Right lung (tissue), 5 donors: ENCODE results near the gene LCN1. TPM values are rescaled to one million over a fixed set of nuclear protein-coding genes. Genes with fewer than 3 reads are reported as not detected.

Experiments
- DNase-seq, 2 donors: peaks; one replicate each; pipeline ENCODE4 v3.0.0-alpha.2; 2013
- polyA plus RNA-seq, 5 donors: library from polyadenylated mRNA; unstranded; fragments of 120-200 nt; gene quantifications; one replicate each; pipeline versions ENCODE4 v1.2.1 to v1.2.3, GENCODE V29; 2013; ENCODE audit warnings: inconsistent platforms in 1 of 5, low replicate concordance in 1 of 5; ENCODE audit not compliant: insufficient read length in 5 of 5, insufficient read depth in 1 of 5

The LCN1 gene
- polyA plus RNA-seq, 5 donors: not detected

DNA sequence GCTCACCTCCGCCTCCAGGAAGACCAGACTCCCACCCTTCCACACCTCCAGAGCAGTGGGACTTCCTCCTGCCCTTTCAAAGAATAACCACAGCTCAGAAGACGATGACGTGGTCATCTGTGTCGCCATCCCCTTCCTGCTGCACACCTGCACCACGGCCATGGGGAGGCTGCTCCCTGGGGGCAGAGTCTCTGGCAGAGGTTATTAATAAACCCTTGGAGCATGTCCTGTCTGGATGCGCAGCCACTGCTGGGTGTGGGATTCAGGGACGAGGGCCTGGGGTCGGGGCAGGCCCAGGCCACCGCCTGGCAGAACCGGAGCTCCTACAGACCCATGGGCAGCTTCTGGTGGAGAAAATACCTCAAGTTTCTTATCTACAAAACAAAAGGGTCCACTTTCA, 45.3 kb downstream of the LCN1 start:
- no peak for DNase-seq

DNA sequence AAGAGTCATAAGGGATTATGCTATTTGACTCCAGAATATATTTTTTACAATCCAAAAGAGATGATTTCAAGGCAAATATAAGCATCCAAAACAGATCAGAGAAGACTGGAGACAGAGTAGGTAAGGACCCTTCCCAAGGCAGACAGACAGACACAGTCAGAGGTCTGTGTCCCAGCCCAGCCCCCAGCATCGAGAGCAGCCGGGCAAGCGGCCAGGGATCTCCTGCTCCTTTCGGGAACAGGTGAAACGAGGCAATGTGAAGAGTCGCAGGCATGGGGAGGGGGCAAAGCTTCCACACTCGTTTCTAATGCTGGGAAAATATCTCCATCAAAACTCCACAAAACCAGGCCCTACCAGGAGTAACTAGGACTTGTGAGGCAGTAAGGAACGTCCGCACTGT, 46.1 kb downstream of the LCN1 start:
- no peak for DNase-seq

DNA sequence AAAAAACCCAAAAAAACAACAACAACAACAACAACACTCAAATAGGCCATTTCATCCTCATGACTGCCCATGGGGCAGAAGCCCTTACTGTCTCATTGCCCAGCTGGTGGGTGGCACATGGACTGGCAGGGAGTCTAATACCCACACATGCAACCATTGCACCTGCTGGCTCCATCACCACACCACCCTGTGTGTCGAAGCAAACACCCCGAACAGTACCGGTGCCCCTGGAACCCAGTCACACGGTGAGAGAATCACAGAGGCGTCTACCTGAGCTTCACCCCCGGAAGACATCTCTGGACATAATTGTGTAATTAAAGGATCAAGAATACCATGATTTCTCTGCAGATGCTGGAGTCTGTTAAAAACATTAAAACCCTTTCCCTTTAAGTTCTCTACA, 46.8 kb downstream of the LCN1 start:
- DNase-seq: no peak

DNA sequence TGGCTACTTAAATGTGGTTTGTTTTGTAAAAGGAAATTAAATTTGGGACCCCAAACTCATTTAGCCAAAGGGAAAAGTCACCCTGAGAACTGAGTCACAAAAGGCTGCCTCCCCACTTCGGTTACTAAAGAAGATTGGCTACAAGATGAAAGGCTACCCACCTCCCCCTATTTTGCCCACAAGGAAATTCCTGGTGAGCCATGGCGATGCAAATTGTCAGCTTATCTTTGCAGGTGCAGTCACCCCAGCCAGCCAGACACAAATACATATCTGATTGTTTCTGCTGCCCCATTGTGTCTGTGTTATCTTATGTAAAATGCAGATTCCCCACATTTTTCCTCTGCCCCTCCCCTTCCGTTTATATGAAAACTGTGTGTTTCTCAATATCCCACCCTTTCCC, 49.2 kb downstream of the LCN1 start:
- no peak for DNase-seq

DNA sequence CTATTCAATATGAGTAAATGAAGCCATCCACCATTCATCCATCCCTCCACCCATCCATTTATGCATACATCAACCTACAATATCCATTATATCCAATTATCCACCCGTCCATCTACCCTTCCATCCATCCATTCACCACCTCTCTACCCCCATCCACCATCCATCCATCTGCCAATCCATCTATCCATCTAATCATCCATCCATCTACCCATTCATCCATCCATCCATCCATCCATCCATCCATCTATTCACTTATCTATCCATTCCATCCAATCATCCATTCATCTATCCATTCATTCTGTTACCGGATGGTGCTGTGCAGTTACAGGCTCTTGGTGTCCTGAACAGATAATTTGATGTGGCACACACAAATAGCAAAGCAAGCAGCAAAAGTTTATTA, 51.0 kb downstream of the LCN1 start:
- no peak for DNase-seq

DNA sequence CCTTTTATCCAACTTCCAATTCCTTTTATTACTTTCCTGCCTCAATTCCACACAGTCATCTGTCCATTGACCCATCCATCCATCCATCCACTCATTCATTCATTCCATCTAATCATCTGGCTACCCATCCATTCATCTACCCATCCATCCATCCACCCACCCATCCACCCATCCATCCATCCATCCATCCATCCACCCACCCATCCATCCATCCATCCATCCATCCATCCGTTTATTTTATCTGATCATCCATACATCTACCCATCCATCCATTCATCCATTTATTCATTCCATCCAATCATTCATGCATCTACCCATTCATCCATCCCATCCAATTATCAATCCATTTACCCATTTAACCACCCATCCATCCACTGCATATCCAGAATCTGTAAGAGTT, 51.9 kb downstream of the LCN1 start:
- no peak for DNase-seq

DNA sequence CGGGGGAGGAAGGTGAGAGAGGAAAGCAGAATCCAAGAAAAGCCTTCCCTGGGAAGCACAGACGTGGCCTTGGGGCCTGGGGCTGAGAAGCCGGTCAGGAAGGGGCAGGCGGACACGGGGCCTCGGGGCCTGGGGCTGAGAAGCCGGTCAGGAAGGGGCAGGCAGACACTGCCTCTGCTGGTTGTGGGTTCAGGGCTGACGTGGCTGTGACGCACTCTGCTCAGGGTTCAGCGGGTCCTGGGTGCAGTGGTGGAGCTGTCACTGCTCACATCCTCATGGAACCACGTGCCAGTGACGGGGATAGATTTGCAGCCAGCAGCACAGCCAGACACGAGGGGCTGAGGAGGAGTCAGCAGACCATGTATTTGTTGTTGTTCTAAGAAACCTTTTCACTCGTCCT, 53.1 kb downstream of the LCN1 start:
- no peak for DNase-seq

DNA sequence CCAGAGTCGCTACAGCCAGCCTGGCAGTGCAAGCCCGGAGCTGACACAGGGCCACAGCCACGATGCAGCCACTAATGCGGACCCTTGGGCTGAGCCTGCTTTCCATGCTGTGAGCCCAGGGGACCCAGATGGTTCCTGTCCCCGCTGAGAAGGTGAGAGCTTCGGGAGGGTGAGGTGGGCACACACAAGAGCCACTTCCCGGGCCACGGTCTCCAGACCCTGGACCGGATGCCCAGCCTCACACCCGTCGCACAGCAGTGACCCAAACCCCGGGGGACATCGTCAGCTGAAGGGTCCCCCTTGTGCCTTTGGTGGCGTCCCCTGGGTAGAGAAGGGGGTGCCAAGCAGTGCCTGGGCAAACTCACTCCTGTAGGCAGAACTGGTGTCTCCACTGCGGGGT, 53.7 kb downstream of the LCN1 start:
- DNase-seq: no peak

Other genes starting within 250 kb of the LCN1 start
- gene PPP1R26, start 41.7 kb upstream of the LCN1 start, polyA plus RNA-seq: 10 to 100 TPM; 26.3 to 37.3 (median 32.3) TPM
- 10 to 100 TPM; 31.6 to 50.0 (median 39.6) TPM for gene MRPS2, start 20.8 kb upstream of the LCN1 start, polyA plus RNA-seq
- gene OBP2A, start 24.7 kb downstream of the LCN1 start, polyA plus RNA-seq: not detected
- under 1 TPM in 2 of 5 donors, not detected in 3; 0.27 to 0.68 TPM for gene PAEP, start 40.3 kb downstream of the LCN1 start, polyA plus RNA-seq
- not detected for gene GLT6D1, start 118.1 kb downstream of the LCN1 start, polyA plus RNA-seq
- not detected for gene LCN9, start 141.9 kb downstream of the LCN1 start, polyA plus RNA-seq
- gene SOHLH1, start 178.0 kb downstream of the LCN1 start, polyA plus RNA-seq: not detected
- gene KCNT1, start 180.7 kb downstream of the LCN1 start, polyA plus RNA-seq: under 1 TPM; 0.21 to 0.90 (median 0.53) TPM